Fibroblast of lung (primary cell): ENCODE results near the gene MAST2. TPM values are rescaled to one million over a fixed set of nuclear protein-coding genes. Genes with fewer than 3 reads are reported as not detected.

Experiments used
- DNase-seq, 2 donors: peaks; one replicate each; pipeline versions ENCODE4 v3.0.0 to v3.0.0-alpha.2; 2010; ENCODE audit warnings: low read depth in 2 of 2
- H2AFZ ChIP-seq: 2 replicates; pipeline ENCODE4 v1.5.1; 2012; ENCODE audit warnings: low read length, control low read depth, inconsistent platforms
- H3K27ac ChIP-seq: 2 replicates; pipeline ENCODE4 v1.5.1; 2011; ENCODE audit warnings: low read length, control low read depth; ENCODE audit not compliant: insufficient read depth
- H3K27me3 ChIP-seq: 2 replicates; pipeline ENCODE4 v1.5.1; 2011; ENCODE audit warnings: mild to moderate bottlenecking, low read length; ENCODE audit not compliant: control insufficient read depth, insufficient read depth
- H3K36me3 ChIP-seq: 2 replicates; pipeline ENCODE4 v1.5.1; 2011; ENCODE audit warnings: low read length; ENCODE audit not compliant: control insufficient read depth, insufficient read depth
- H3K4me1 ChIP-seq: 2 replicates; pipeline ENCODE4 v1.5.1; 2011; ENCODE audit warnings: low read length; ENCODE audit not compliant: control insufficient read depth, insufficient read depth; ENCODE audit errors: extremely low read depth
- H3K4me2 ChIP-seq: 2 replicates; pipeline ENCODE4 v1.5.1; 2011; ENCODE audit warnings: low read length, control low read depth; ENCODE audit not compliant: insufficient read depth; ENCODE audit errors: extremely low read depth
- H3K4me3 ChIP-seq, 4 experiments: fragments of 200-600 bp in 1 of 4; sonication (generic) in 1 of 4; replicated peaks in 1 of 4; 2 replicates each; pipeline ENCODE4 v1.5.1; 2011 to 2016; ENCODE audit warnings: low read length in 4 of 4, low read depth in 3 of 4, mild to moderate bottlenecking in 3 of 4, control low read depth in 2 of 4, inconsistent platforms in 1 of 4, mixed read lengths in 1 of 4; ENCODE audit not compliant: insufficient read depth in 1 of 4; ENCODE audit errors: control extremely low read depth in 1 of 4
- H3K79me2 ChIP-seq: 2 replicates; pipeline ENCODE4 v1.5.1; 2012; ENCODE audit warnings: mild to moderate bottlenecking, low read length, inconsistent platforms; ENCODE audit not compliant: control insufficient read depth, insufficient read depth
- H3K9ac ChIP-seq: 2 replicates; pipeline ENCODE4 v1.5.1; 2011; ENCODE audit warnings: mild to moderate bottlenecking, low read length, control low read depth; ENCODE audit not compliant: insufficient read depth
- H3K9me3 ChIP-seq: 2 replicates; pipeline ENCODE4 v1.5.1; 2012; ENCODE audit warnings: low read depth, low read length; ENCODE audit not compliant: control insufficient read depth, insufficient read depth
- H4K20me1 ChIP-seq: 2 replicates; pipeline ENCODE4 v1.5.1; 2011; ENCODE audit warnings: low read length; ENCODE audit not compliant: control insufficient read depth, insufficient read depth; ENCODE audit errors: extremely low read depth
- EZH2 ChIP-seq: IDR thresholded peaks from 2 replicates; pipeline ENCODE4 v1.5.1; 2012; ENCODE audit warnings: low read length, control low read depth, mild to moderate bottlenecking; ENCODE audit errors: missing control alignments
- polyA plus RNA-seq, 2 donors: library from polyadenylated mRNA; depleted of rRNA in 1 of 2; stranded (reverse) in 1 of 2; unstranded in 1 of 2; fragments of >200 nt; gene quantifications; 2 replicates each; pipeline ENCODE4 v1.2.1, GENCODE V29; 2011 to 2012; ENCODE audit warnings: missing spikeins in 1 of 2
- total RNA-seq: library from RNA; depleted of rRNA; stranded (reverse); fragments of >200 nt; gene quantifications from 2 replicates; pipeline ENCODE4 v1.2.1, GENCODE V29; 2014
- TF ChIP-seq, protein P1 (sequence below), 2 donors: IDR thresholded peaks in 1 of 2; conservative IDR thresholded peaks in 1 of 2; 1 replicate in 1 of 2; 2 replicates in 1 of 2; pipeline ENCODE4 v1.5.1; 2011 to 2012; ENCODE audit warnings: low read length in 2 of 2, control low read depth in 1 of 2, inconsistent platforms in 1 of 2, low read depth in 1 of 2, mild to moderate bottlenecking in 1 of 2

MAST2 gene
- total and polyA plus RNA-seq, 2 donors (not counting 1 experiment from before 2014, with no cell fraction given) = 17.5 to 24.9 TPM

DNA sequence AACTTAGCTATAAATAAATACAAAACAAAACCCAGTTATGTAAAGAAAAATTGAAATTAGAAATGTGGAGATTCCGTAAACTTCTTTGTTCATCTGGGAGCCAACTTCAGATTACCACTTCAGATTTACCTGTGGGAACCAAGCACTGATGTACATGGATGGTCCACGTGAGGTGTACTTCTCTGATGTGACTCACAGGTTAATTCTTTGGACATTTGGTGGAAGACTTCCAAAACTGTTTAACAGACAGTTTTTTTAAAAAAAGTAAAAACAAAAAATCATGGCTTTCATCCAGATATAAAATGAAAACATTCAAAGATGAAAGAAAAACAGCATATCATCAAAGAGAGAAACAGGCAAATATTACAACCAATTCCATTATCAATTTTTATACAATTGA, 92.0 kb downstream of the MAST2 start:
- no peak for DNase-seq

DNA sequence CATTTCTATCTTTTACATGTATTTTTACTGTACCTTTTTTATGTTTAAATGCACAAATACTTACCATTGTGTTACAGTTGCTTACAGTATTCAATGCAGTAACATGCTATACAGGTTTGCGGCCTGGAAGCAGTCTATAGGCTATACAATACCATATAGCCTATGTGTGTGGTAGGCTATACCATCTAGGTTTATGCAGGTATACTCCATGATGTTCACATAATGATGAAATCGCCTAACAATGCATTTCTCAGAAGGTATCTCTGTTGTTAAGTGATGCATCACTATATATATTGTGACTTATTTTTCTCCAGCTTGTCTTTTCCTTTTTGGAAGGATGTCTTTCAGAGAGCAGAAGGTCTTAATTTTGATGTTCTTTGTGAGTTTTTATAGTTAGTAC, 103.5 kb downstream of the MAST2 start:
- Histone ChIP-seq H3K36me3 (no peaks in the 10 kb centered on the region), H3K9ac (no peak overlapping the region), H3K79me2 (no peaks in the 10 kb centered on the region), H3K27me3 (no peaks in the 10 kb centered on the region), H2AFZ (no peak overlapping the region), H3K4me1 (no peaks in the 10 kb centered on the region), H3K9me3 (no peaks in the 10 kb centered on the region), H3K4me2 (no peak overlapping the region), H4K20me1 (no peaks in the 10 kb centered on the region), H3K27ac (no peak overlapping the region), H3K4me3 (no peak overlapping the region)
- TF ChIP-seq EZH2 = no peak
- TF ChIP-seq, protein P1, sequence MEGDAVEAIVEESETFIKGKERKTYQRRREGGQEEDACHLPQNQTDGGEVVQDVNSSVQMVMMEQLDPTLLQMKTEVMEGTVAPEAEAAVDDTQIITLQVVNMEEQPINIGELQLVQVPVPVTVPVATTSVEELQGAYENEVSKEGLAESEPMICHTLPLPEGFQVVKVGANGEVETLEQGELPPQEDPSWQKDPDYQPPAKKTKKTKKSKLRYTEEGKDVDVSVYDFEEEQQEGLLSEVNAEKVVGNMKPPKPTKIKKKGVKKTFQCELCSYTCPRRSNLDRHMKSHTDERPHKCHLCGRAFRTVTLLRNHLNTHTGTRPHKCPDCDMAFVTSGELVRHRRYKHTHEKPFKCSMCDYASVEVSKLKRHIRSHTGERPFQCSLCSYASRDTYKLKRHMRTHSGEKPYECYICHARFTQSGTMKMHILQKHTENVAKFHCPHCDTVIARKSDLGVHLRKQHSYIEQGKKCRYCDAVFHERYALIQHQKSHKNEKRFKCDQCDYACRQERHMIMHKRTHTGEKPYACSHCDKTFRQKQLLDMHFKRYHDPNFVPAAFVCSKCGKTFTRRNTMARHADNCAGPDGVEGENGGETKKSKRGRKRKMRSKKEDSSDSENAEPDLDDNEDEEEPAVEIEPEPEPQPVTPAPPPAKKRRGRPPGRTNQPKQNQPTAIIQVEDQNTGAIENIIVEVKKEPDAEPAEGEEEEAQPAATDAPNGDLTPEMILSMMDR (conservative IDR thresholded peaks at IDR 0.05 in 1 of 2, IDR thresholded peaks at IDR 0.05 in 1 of 2; ENCODE audit: low read depth in 1 of 2, low read length in 2 of 2) = no peak
- no peak for DNase-seq

More for the DNA sequence above, 92.0 kb downstream of the MAST2 start:
- Histone ChIP-seq H4K20me1 (no peaks in the 10 kb centered on the region), H2AFZ (no peak overlapping the region), H3K36me3 (no peaks in the 10 kb centered on the region), H3K4me3 (no peak overlapping the region), H3K9me3 (no peaks in the 10 kb centered on the region), H3K79me2 (no peaks in the 10 kb centered on the region), H3K27me3 (no peaks in the 10 kb centered on the region), H3K9ac (no peak overlapping the region), H3K4me1 (peaks cover 5% of the 10 kb centered on the region), H3K27ac (no peak overlapping the region), H3K4me2 (no peak overlapping the region)
- no peak for TF ChIP-seq EZH2
- TF ChIP-seq, protein P1 (conservative IDR thresholded peaks at IDR 0.05 in 1 of 2, IDR thresholded peaks at IDR 0.05 in 1 of 2; ENCODE audit: low read depth in 1 of 2, low read length in 2 of 2) = no peak

DNA sequence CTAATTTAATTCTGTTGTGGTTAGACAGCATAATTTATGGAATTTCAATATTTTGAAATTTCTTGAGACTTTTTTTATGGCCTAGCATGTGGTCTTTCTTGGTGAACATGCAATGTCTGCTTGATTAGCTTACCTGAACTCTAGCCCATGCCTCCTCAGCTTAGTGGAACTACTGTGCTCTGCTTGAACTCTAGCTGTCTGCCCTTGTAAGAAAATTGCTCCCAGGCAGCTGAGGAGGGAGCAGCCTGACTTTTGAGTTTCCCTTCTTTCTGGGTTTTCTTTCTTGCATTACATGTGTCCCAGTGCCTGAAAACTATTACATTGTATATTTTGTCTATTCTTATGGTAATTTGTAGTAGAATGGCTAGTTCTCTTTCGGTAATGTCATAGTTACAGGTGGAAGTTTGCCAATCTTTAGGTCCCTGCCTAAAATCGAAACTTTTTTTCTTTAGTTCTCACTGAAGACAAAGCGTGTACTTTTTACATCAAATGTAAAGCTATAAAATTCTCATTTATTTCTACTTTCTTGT, 105.3 kb downstream of the MAST2 start:
- no peaks in the 10 kb centered on the region for H3K79me2 ChIP-seq
- H3K4me1 ChIP-seq = peaks cover 5% of the 10 kb centered on the region
- H2AFZ ChIP-seq = no peak overlapping the region
- no peak overlapping the region for H3K9ac ChIP-seq
- H3K27me3 ChIP-seq = no peaks in the 10 kb centered on the region
- no peak overlapping the region for H3K4me3 ChIP-seq
- no peaks in the 10 kb centered on the region for H4K20me1 ChIP-seq
- no peaks in the 10 kb centered on the region for H3K9me3 ChIP-seq
- no peaks in the 10 kb centered on the region for H3K36me3 ChIP-seq
- H3K27ac ChIP-seq = no peak overlapping the region
- no peak overlapping the region for H3K4me2 ChIP-seq
- TF ChIP-seq, protein P1 (conservative IDR thresholded peaks at IDR 0.05 in 1 of 2, IDR thresholded peaks at IDR 0.05 in 1 of 2; ENCODE audit: low read depth in 1 of 2, low read length in 2 of 2) = no peak
- no peak for TF ChIP-seq EZH2
- DNase-seq = no peak
